Endometrial microvascular endothelial cells (primary cell): ENCODE data around the gene PIAS4. TPM values are rescaled to one million over a fixed set of nuclear protein-coding genes. Genes with fewer than 3 reads are reported as not detected.

ENCODE experiments used
- in situ Hi-C: cut with HindIII; loops from 2 replicates; pipeline ENCODE4 v1.10.0; 2017; ENCODE audit warnings: low sequenced_read_pairs, low pct_unique_long_range_greater_than_20kb; ENCODE audit errors: inconsistent ontology term
- total RNA-seq: library from RNA; depleted of rRNA; stranded (reverse); fragments of >200 nt; gene quantifications from one replicate; pipeline ENCODE4 v1.2.3, GENCODE V29; 2015; ENCODE audit errors: inconsistent ontology term

Gene PIAS4
- total RNA-seq, 1 donor from 2014 or later: 39.8 TPM

DNA sequence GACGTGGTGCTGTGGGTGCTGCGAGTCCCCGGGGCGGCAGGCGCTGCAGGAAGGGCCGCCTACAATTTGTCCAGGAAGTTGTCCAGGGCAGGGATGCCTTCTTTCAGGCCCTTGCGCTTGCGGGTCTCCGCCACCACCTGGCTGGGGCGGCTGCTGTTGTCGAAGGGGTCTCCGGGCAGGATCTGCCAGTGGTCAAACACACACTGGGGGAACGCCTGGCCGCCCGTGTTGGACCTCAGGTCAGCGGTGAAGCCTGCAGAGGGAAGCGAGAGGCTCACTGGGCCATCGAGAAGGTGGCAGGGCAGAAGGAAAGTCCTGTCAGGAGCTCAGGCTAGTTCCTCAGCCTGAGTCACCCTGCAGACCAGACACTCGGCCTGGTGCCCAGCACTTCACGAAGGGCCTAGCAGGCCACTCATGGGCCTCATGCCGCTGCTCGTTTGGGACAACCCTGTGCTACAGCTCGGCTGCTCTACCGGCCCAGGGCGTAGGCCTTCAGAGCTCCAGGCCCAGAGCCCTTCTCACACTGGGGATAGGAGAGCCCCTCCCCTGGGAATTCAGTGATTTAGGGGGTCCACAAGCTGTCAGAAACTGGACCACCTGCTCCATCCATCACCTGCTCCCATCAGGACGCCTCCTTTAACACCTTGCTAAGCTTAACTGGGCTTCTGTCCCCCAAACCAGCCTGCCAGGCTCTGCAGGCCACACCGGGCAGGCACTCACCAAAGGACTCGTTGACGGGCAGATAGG is 30.9 kb upstream of the PIAS4 start:
- in situ Hi-C loops: no loop called here

DNA sequence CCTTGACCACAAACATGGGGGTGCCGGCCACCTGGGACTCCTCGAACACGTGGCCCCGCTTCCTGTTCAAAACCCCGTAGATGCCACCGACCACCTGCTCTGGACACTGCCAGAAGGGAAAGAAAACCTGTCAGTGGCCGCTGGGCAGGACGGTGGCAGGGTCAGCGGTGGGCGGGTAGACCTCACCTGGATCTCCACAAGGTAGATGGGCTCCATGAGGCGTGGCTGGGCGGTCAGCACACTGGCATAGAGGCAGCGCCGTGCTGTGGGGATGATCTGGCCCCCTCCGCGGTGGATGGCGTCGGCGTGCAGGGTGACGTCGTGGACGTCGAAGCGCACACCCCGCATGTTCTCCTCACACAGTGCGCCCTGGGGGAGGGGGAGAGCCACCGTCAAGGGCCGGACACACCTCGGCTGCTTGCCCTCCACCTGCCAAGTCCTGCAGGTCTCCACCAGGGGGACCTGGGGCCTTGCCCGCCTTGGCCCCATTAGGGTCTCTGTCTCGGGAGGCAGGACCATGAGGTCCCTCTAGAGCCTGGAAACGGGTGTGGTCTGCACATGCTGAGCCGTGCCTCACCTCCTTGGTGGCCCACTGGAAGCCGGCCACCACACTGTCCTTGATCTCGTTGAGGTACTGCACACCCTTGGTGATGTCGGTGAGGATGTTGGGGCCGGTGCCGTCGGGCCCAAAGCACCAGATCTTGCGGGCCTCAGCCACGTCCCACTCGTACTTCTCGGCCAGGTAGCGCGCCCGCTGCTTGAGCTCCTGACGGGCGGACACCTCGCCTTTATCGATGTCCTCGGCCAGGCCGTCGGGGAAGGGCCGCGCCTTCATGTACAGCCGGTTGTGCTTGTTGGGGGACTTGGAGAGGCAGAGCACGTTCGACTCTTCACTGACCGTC is 30.0 kb upstream of the PIAS4 start:
- in situ Hi-C loops: no loop called here

DNA sequence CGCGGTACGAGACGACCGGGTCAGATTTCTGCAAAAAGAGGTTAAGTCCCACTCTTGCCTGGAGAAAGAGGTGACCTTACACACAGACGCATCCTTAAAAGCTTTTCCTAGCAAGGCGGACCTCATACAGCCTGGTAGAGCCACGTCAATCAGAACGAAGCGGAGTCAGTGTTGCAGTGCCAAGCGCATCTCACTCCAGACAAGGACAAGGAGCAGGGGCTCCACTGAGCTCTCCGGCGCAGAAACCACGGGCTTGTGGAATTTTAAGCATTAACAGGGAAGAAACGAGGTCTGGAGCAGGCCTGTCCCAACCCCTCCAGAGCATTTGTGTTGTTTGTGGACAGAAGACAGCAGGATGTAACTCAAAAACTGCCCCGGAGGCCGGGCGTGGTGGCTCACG is 29.4 kb upstream of the PIAS4 start:
- in situ Hi-C loops: no loop called here

DNA sequence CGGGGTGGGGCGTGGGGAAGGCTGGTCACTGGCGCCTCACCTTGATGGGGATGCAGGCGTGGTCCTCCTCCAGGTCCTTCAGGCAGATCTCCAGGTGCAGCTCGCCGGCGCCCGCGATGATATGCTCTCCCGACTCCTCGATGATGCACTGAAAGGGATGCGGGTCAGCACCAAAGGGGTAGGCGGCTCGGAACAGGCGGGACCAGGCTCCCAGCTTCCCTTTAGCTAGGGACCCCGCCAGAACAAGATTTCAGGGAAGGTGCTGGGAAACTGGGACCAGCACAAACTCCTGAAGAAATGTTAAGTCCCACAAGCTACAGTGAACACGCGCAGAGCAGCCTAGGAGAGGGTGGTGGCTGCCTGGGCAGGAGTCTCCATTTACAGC is 28.3 kb upstream of the PIAS4 start:
- in situ Hi-C loops: no loop called here

DNA sequence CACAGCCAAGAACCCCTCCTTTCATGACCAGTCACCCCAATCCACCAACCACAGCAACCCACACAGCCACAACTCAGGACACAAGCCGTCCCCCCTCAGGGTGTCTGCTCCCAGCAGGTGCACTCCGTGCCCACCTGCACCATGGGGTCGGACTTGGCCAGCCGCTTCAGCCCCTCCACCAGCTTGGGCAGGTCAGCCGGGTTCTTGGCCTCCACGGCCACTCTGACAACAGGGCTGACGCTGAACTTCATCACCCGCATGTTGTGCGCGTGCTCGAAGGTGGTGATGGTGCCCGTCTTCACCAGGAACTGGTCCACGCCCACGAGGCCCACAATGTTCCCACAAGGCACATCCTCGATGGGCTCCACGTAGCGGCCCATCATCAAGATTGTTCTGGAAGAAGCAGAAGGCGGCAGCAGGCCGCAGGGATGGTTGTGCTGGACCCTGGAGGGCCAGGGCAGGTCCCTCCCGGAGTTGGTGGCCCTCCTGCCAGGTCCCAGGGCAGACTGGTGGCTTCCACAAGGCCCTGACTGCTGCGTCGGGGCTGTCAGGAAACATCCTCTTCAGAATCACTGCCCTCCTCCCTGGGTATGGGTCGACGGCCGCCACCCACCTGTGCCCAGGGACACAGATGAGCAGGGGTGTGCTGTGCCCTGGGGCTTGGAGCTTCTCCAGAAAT is 27.7 kb upstream of the PIAS4 start:
- in situ Hi-C loops: no loop called here

DNA sequence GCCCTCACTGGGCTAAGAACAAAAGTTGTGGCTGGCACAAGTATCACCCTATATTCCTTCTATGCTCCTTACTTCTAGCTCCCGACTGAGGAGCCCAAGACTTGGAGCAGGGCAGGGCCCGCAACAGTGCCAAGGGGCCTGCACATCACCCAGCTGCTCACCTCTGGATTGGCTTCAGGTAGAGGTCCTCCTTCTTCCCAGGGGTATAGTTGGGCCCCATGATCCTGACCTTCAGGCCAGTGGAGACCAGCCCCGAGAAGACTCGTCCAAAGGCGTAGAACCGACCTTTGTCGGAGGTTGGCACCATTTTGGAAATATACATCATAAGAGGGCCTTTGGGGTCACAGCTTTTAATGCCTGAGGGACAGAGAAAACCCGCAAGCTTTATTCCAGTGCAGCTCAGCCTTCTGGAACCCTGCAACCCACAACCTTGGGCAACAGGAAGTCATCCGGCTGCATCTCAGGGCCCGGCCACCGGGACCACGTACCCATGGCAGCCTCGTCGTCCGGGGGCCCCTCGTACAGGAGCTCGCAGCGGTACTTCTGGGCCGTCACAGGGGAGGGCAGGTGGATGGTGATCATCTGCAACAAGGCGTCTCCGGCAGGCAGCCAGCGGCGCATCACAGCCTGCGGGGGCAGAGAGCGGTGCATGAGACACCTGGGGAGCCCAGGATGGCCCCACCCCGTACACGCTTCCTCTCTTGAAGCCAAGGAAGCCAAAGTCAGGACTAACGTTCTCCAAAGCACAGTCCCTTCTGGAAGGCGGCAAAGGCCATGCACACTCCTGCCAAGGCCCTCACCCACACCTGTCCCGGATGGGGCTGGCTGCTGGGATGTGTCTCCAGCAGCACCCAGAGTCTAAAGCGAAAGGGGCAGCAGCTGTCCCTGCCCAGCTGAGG is 26.9 kb upstream of the PIAS4 start:
- in situ Hi-C loops: no loop called here

DNA sequence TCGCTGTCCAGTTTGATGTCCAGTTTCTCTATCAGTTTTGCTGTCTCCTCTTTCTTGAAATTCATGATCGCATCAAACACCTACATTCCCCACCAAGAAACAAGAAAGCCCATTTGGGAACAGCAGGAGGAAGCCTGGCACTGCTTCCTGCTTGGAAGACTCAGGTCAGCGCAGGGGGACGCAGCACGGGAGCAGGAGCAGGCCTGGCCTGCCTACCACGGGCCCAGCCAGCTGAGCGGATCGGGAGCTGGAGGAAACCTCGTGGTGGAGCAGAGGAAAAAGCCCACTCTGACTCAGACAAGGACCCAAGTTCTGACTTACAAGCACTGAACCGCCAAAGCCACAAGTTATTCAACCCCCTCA is 26.2 kb upstream of the PIAS4 start:
- in situ Hi-C loops: no loop called here

DNA sequence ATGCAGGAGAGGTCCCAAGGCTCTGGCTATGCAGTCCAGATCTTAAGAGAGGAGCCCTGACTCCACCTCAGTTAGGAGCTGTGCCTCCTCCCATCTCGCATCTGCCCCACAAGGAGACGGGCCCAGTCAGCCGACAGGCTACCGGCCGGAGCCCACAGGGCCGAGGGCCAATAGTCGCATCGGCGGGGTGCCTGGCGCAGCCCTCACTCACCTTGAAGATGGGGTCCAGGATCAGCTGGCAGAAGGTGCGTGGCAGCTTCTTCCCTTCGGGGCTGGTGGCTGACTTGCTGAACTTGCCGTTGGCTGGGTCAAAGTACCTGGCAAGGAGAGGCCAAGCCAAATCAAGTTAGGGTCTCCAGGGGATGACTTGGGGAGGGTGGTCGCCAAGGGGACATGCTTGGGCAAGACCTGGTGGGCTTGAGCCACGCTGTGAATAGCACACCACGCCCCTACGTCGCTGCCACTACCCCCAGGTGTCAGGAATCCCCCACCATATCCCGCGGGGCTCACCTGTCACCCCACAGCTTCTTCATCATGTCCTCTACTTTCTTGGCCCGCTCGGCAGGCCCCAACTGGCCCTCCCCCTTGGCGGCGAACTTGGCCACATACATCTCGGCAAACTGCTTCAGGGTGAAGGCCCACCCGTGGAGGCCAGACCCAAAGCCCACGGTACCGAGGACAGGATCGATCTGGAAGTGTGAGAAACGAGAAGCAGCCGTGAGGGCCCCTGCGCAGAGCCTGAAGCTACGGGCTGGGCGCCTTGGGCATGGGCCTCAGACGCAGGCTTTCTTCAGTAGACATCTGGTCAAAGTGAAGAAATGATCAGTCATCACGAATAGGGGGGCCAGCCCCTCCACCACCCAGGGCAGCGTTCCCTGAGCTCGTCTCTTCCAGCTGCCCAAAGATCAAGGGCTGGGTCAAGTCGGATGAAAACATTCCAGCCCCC is 25.5 kb upstream of the PIAS4 start:
- in situ Hi-C loops: no loop called here

DNA sequence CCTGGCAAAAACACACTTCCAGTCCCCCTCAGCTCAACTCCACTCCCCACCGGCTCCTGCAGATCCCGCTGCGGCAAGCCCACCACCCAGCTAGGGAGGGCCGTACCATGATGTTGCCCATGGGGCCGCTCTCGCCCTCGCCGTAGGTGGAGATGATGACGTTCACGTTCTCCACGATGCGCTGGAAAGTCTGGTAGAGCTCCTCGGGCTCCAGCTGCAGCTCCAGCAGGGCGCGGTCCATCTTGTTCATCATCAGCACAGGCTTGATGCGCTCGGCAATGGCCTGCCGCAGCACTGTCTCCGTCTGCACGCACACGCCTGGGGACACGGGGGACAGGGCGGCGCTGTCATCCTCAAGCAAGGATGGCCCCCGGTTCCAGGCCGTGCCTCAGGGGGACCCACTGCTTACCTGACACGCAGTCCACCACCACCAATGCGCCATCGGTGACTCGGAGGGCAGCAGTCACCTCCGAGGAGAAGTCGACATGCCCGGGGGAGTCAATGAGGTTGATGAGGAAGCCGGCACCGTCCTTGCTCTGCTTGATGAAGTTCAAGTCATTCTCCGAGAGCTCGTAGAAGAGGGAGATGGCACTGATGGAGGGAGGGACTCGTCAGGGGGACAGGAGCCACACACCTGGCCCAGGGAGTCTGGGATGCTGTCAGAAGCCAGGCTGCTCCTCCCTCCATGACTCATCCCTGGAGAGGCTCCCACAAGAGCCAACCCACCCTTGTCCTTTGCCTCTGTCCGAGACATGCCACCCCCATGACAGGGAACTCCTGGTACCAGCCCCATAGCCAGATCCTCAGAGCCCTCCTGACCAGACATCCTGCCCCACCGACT is 24.6 kb upstream of the PIAS4 start:
- in situ Hi-C loops: no loop called here

DNA sequence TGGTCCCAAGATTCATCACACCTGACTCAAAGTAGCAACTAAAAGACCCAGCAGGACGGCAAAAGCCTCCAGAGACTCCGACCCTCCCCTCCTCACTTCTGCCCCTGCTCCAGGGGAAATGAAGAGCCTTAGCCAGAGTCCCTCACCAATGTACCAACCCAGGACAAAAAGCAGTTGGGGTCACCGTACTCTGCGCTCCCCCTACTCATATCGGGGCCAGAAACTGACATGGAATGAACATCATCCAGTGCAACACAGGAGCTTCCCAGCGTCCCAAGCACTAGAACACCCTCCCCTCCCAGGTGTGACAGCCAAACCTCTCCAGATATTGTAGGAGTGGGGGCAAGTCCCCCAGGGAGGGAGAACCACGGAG is 24.0 kb upstream of the PIAS4 start:
- in situ Hi-C loops: no loop called here

DNA sequence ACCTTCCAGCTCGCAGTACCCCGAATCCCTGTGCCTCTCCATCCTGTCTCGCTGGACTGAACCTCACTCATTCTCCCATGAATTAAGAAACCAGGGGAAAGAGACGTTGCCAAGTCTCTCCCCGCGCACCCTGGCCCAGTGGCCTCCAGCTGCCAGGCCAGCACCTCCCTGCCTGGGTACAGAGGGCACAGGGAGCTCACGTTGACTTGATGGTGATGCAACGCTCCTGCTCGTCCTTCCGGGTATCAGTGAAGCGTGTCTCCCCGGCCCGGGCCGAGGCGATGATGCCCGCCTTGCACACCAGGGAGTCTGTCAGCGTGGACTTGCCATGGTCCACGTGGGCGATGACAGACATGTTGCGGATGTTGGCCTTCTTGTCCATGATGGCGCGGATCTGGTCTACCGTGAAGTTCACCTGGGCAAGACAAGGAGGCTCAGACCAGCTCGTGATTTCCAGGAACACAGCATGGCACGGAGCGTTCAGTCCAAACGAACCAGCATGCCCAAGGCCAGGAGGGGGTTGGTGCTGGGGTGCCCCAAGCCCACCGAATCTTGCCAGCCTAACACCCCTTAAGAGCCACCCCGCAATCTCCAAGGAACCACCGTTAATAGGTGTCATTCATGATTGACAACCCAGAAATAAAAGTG is 23.5 kb upstream of the PIAS4 start:
- in situ Hi-C loops: no loop called here

DNA sequence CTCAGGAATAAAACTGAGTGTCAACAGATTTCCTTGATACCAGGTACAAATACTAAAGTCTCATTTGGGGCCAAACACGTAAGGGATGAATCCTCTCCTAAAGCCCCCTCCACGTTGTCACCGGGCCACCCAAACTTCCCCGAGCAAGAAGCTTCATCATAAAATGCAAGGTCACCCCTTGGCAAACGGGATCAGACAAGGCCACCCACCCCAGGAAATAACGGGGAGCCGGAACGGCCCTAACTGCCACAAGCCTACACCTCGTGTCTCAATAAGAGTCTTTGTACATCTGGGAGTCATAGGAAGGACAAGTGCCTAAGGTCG is 23.0 kb upstream of the PIAS4 start:
- in situ Hi-C loops: no loop called here

DNA sequence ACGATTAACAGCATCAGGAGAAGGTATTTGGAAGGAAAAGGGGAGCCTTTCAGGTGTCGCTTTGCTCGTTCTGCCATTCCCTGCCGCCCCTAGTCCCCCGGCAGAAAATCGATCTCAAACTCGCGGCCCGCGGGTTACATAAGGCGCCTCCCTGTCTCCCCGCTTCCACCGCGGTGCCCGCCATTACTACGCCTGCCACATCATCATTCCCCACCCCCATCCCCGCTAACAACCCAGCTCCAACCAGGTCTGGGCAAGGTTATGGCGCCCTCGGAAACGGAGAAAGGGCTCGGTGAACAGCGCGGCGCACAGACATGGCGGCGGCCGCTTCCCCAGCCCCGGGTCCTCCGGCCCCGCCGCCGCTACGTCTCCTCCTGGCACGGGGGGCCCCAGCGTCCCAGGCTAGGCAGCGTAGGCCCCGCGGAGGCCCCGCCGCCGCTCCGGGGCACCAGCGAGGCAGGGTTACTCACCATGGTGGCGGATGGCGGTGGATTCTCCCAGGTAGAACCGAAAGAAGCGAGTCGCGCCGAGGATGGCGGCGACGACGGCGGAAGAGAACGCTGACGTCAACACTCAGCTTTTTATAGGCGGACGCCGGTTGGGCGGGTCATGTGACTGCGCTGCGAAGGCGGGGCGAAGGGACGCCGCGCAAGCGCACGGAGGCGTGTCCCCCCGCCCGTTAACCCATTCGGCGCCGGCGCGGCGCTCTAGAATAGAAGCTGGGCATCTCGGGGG is 22.5 kb upstream of the PIAS4 start, which contains the start of gene EEF2:
EEF2 (minus strand) TSS at position 556 of the 735 bp plus-strand sequence; CDS start at position 473, 83 bp downstream.
- in situ Hi-C loops: no loop called here

DNA sequence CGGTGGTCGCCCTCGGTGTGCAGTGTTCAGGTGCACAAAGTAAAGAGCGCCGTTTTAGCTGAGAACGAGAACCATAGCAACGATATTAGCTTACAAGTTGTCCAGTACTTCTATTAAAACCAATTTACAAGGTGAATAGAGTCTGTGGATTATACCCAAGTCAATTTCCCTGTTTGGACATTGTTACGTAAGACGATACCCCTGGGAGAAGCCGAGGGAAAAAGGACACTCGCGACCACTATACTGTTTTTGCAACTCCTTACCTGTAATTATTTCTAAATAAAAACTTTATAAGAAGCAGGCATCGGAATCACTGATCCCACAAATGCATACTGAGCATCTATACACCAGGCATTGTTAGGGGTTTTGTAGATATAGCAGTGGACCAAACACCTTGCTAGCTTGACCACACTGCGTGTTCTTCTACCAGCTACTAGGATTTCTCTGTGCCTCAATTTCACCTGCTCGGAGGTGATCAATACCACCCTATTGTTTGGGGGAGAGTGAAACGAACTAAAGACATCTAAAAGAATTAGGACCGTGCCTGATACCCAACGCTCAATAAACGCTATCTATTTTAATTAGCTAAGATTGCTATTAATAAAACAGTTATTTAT is 21.8 kb upstream of the PIAS4 start:
- in situ Hi-C loops: no loop called here

DNA sequence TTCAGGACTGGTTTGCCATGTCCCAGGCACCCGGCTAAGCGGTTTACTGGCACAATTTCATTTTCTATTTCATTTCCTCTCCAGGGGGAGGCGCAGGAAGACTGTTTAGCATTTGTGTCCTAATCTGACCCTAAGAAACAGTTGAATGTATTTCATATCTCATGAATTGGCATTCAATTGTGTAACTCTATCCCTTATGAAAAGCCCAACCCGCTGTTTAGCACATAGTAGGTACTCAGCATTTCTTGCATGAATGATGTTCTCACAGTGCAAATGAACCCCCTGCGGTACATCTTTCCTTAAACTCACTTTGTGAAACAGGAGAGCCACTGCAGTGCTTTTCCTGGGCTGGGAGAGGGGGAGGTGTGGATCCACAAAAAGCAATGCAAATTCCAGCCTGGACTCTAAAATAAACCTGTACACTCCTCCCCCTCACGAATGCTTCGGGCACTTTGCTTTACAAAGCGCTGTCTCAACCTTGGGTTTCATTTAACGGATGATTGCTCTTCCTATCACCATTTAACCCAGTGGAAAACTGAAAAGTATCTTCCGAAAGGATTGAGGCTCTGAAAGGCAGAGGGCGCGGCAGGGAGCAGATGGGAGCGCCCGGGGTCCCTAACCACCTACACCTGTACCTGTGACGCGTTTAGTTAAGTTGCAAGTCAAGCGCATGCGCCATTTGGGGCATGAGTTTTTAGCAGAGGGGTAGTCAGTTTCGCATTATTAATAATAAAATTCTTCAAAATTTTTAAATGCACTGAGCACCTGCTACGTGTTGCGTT is 21.1 kb upstream of the PIAS4 start:
- in situ Hi-C loops: no loop called here
